Endothelial cell of umbilical vein (primary cell): ENCODE measurements around the gene HCLS1. TPM values are rescaled to one million over a fixed set of nuclear protein-coding genes. Genes with fewer than 3 reads are reported as not detected.
"Not testable (repeated sequence)": the region's sequence is repeated elsewhere in the genome, so short reads cannot be mapped to it uniquely, and the experiment has no call there.

Experiments used
- BruUV-seq: library from RNA; stranded (reverse); fragments of 400-500 nt; replicated peaks from 2 replicates; lab custom pipeline; 2021; lab: Mats Ljungman, UMichigan
- CTCF ChIA-PET: fragments of 300-600, 350-600 bp; sonication (Branson Sonifier 250); formaldehyde crosslinking; loops from one replicate; lab custom pipeline; 2021; ENCODE audit warnings: antibody characterized with exemption, inconsistent platforms; lab: Charles Lee
- POLR2A ChIA-PET: fragments of 300-600, 350-600 bp; sonication (Branson Sonifier 250); formaldehyde crosslinking; loops from one replicate; lab custom pipeline; 2021; ENCODE audit warnings: antibody characterized with exemption, inconsistent platforms; lab: Charles Lee
- DNase-seq: peaks from one replicate; pipeline ENCODE4 v3.0.0-alpha.2; 2011; ENCODE audit warnings: low read depth, low spot score
- FAIRE-seq: peaks from 2 replicates; lab custom pipeline; 2011; peaks lifted over from hg19 to GRCh38; lab: Jason Lieb, UNC
- H2AFZ ChIP-seq: 2 replicates; pipeline ENCODE4 v1.6.0; 2012; ENCODE audit warnings: low read depth, low read length, control low read depth, inconsistent platforms
- H3K27ac ChIP-seq: 2 replicates; pipeline ENCODE4 v1.5.1; 2011; ENCODE audit warnings: low read depth, mild to moderate bottlenecking, control low read depth, low read length, moderate library complexity; ENCODE audit not compliant: insufficient read depth
- H3K27me3 ChIP-seq, 2 experiments: 2 replicates each; pipeline versions ENCODE4 v1.6.0 to v1.6.1; 2011; ENCODE audit warnings: low read length in 2 of 2, mixed read lengths in 1 of 2; ENCODE audit not compliant: control insufficient read depth in 2 of 2, insufficient read depth in 2 of 2
- H3K36me3 ChIP-seq, 2 experiments: 2 replicates in 1 of 2; 3 replicates in 1 of 2; pipeline ENCODE4 v1.5.1; 2011; ENCODE audit warnings: low read length in 2 of 2, mild to moderate bottlenecking in 1 of 2, moderate library complexity in 1 of 2; ENCODE audit not compliant: control insufficient read depth in 2 of 2, insufficient read depth in 2 of 2; ENCODE audit errors: extremely low read depth in 1 of 2
- H3K4me1 ChIP-seq: 3 replicates; pipeline ENCODE4 v1.5.1; 2011; ENCODE audit warnings: mild to moderate bottlenecking, low read length; ENCODE audit not compliant: control insufficient read depth, insufficient read depth; ENCODE audit errors: extremely low read depth
- H3K4me2 ChIP-seq: 2 replicates; pipeline ENCODE4 v1.6.1; 2011; ENCODE audit warnings: low read length, control low read depth, mixed read lengths; ENCODE audit not compliant: insufficient read depth
- H3K4me3 ChIP-seq, 3 experiments: fragments of 200-600 bp in 1 of 3; sonication (generic), shearing (Covaris generic) in 1 of 3; replicated peaks in 1 of 3; 2 replicates each; pipeline ENCODE4 v1.5.1; 2011 to 2016; ENCODE audit warnings: control low read depth in 3 of 3, low read length in 3 of 3, mild to moderate bottlenecking in 2 of 3, inconsistent platforms in 1 of 3, low read depth in 1 of 3, moderate library complexity in 1 of 3; ENCODE audit not compliant: insufficient read depth in 1 of 3
- H3K79me2 ChIP-seq: 2 replicates; pipeline ENCODE4 v1.6.0; 2012; ENCODE audit warnings: low read length, inconsistent platforms; ENCODE audit not compliant: control insufficient read depth, insufficient read depth
- H3K9ac ChIP-seq: replicated peaks from 2 replicates; pipeline ENCODE3; 2011; ENCODE audit warnings: low read length, control low read depth; ENCODE audit not compliant: insufficient read depth; ENCODE audit errors: extremely low read depth
- H3K9me1 ChIP-seq: replicated peaks from 3 replicates; pipeline ENCODE4 v1.6.0; 2011; ENCODE audit warnings: mild to moderate bottlenecking, low read length; ENCODE audit not compliant: control insufficient read depth, insufficient read depth; ENCODE audit errors: extremely low read depth
- H3K9me3 ChIP-seq: replicated peaks from 2 replicates; pipeline ENCODE4 v1.5.1; 2012; ENCODE audit warnings: low read length, inconsistent platforms; ENCODE audit not compliant: control insufficient read depth, insufficient read depth
- H4K20me1 ChIP-seq: replicated peaks from 2 replicates; pipeline ENCODE3; 2011; ENCODE audit warnings: mild to moderate bottlenecking, low read length; ENCODE audit not compliant: control insufficient read depth, insufficient read depth; ENCODE audit errors: extremely low read depth
- EZH2 ChIP-seq: IDR thresholded peaks from 2 replicates; pipeline ENCODE4 v1.6.1; 2012; ENCODE audit warnings: borderline replicate concordance, low read depth, mild to moderate bottlenecking, moderate library complexity, low read length, inconsistent platforms; ENCODE audit not compliant: severe bottlenecking
- FOS ChIP-seq: IDR thresholded peaks from 2 replicates; pipeline ENCODE4 v1.6.1; 2011; ENCODE audit warnings: mild to moderate bottlenecking, low read length, moderate library complexity, borderline replicate concordance; ENCODE audit not compliant: insufficient read depth
- GATA2 ChIP-seq: IDR thresholded peaks from 2 replicates; pipeline ENCODE4 v1.7.0; 2011; ENCODE audit warnings: low read depth, mild to moderate bottlenecking, moderate library complexity, mixed read lengths, low read length; ENCODE audit not compliant: insufficient read length, insufficient read depth
- JUN ChIP-seq: IDR thresholded peaks from 2 replicates; pipeline ENCODE4 v1.6.1; 2011; ENCODE audit warnings: borderline replicate concordance, low read depth; ENCODE audit not compliant: insufficient read length, insufficient read depth
- MAX ChIP-seq: IDR thresholded peaks from 2 replicates; pipeline ENCODE4 v1.6.1; 2011; ENCODE audit not compliant: insufficient read depth, insufficient read length
- MYC ChIP-seq: IDR thresholded peaks from one replicate; pipeline ENCODE4 v1.6.1; 2011; ENCODE audit warnings: mild to moderate bottlenecking, low read depth, low read length
- POLR2A ChIP-seq: IDR thresholded peaks from 2 replicates; pipeline ENCODE4 v1.6.1; 2012; ENCODE audit warnings: low read depth, mild to moderate bottlenecking, control low read depth, low read length
- POLR2AphosphoS5 ChIP-seq: IDR thresholded peaks from 2 replicates; pipeline ENCODE4 v1.6.1; 2012; ENCODE audit warnings: low read depth, mild to moderate bottlenecking, control low read depth, low read length, moderate library complexity; ENCODE audit not compliant: insufficient read depth
- dilution Hi-C: fragments of 300-500 bp; cut with MboI; formaldehyde crosslinking; loops from one replicate; pipeline ENCODE4 v1.15.0; 2019; ENCODE audit warnings: low sequenced_read_pairs; ENCODE audit not compliant: extremely low pct_ligation_motif_present
- intact Hi-C: fragments of 100-400 bp; cut with micrococcal nuclease; formaldehyde crosslinking; loops from one replicate; pipeline ENCODE4 v1.10.0; 2022
- polyA plus RNA-seq, 4 experiments: library from polyadenylated mRNA; depleted of rRNA in 3 of 4; stranded (reverse) in 3 of 4; unstranded in 1 of 4; fragments of >200 nt; gene quantifications; 2 replicates each; pipeline versions ENCODE4 v1.2.1 to v1.2.3, GENCODE V29; 2011 to 2012; ENCODE audit warnings: missing spikeins in 1 of 4
- total RNA-seq: library from RNA; stranded (reverse); gene quantifications from 2 replicates; pipeline ENCODE4 v1.2.3, GENCODE V29; 2021
- TF ChIP-seq, protein P1 (sequence below), 2 donors: IDR thresholded peaks; 1 replicate in 1 of 2; 2 replicates in 1 of 2; pipeline ENCODE4 v1.5.1; 2011; ENCODE audit warnings: low read length in 2 of 2, mild to moderate bottlenecking in 2 of 2, moderate library complexity in 2 of 2, control low read depth in 1 of 2, inconsistent platforms in 1 of 2, low read depth in 1 of 2; ENCODE audit not compliant: insufficient read depth in 1 of 2; ENCODE audit errors: extremely low read depth in 1 of 2

HCLS1 gene
- total and polyA plus RNA-seq, 2 donors (not counting 3 experiments of a cell fraction or from before 2014, with no cell fraction given) = 51.9 to 63.5 TPM

DNA sequence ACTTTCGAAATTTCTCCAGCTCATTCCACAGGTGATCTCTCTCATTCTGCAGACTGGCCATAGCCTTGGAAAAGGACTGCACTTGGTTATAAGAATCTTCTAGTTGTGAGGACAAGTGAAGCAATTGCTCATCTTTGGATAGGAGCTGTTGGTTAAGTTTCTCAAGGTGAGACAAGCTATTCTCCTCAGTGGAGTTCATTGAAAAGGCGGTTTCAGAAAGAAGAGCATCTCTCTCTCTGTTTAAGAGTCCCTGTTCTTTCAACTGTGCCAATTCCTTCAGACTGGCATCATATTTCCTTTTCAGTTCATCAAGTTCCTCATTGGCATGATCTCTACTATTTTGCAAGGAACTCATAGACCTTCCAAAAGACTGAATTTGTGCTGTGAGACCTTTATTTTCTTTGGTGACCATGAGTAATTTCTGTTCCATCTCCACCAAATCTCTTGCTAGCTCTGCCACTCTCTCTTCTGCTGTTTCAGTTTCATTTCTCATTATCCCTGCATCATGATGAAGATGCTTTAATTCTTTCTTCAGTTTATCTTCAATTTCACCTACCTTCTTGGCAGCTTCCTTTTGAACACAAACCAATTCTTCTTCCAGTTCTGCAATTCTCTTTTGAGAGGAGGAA, 30.2 kb upstream of the HCLS1 start:
- CTCF ChIA-PET = interaction anchor here (1.3 to 2.1 kb wide), 4 partner anchors 9 to 39 kb away, joined by 3 to 9 read pairs (median 4); no protein-coding TSS in a partner anchor
- POLR2A ChIA-PET = no interaction called here
- H3K36me3 ChIP-seq = peaks cover 12 to 24% of the 10 kb centered on the region in 2 experiments

GRCh38 chr3:121688747-121689146, 28.0 kb upstream of the HCLS1 start:
- POLR2A ChIA-PET, H3K79me2 ChIP-seq, intact Hi-C loops, H3K27me3 ChIP-seq, H3K9me3 ChIP-seq, FAIRE-seq, H2AFZ ChIP-seq, H4K20me1 ChIP-seq, BruUV-seq, H3K9ac ChIP-seq, H3K4me3 ChIP-seq, DNase-seq, dilution Hi-C loops, H3K27ac ChIP-seq, CTCF ChIA-PET, H3K4me2 ChIP-seq, H3K4me1 ChIP-seq, H3K9me1 ChIP-seq: not testable (repeated sequence)
- H3K36me3 ChIP-seq = peaks cover 12 to 19% of the 10 kb centered on the region in 2 experiments

More for the DNA sequence above, 30.2 kb upstream of the HCLS1 start:
- no TSS peak for BruUV-seq
- H3K79me2 ChIP-seq = no peaks in the 10 kb centered on the region
- no peak overlapping the region for H3K4me2 ChIP-seq
- no peaks in the 10 kb centered on the region for H4K20me1 ChIP-seq
- DNase-seq (no peak), FAIRE-seq (no peak)
- H3K9me3 ChIP-seq = no peaks in the 10 kb centered on the region
- no peak overlapping the region for H3K9ac ChIP-seq
- no peak overlapping the region for H3K4me3 ChIP-seq
- intact Hi-C loops (no loop called here), dilution Hi-C loops (no loop called here)
- no peaks in the 10 kb centered on the region for H3K27me3 ChIP-seq
- no peak overlapping the region for H2AFZ ChIP-seq
- no peaks in the 10 kb centered on the region for H3K4me1 ChIP-seq
- H3K27ac ChIP-seq = no peak overlapping the region
- H3K9me1 ChIP-seq = peaks cover 3% of the 10 kb centered on the region
- TF ChIP-seq POLR2A = no peak
- no peak for TF ChIP-seq GATA2
- no peak for TF ChIP-seq MAX
- no peak for TF ChIP-seq EZH2
- TF ChIP-seq, protein P1, sequence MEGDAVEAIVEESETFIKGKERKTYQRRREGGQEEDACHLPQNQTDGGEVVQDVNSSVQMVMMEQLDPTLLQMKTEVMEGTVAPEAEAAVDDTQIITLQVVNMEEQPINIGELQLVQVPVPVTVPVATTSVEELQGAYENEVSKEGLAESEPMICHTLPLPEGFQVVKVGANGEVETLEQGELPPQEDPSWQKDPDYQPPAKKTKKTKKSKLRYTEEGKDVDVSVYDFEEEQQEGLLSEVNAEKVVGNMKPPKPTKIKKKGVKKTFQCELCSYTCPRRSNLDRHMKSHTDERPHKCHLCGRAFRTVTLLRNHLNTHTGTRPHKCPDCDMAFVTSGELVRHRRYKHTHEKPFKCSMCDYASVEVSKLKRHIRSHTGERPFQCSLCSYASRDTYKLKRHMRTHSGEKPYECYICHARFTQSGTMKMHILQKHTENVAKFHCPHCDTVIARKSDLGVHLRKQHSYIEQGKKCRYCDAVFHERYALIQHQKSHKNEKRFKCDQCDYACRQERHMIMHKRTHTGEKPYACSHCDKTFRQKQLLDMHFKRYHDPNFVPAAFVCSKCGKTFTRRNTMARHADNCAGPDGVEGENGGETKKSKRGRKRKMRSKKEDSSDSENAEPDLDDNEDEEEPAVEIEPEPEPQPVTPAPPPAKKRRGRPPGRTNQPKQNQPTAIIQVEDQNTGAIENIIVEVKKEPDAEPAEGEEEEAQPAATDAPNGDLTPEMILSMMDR (IDR thresholded peaks at IDR 0.05; ENCODE audit: extremely low read depth in 1 of 2, insufficient read depth in 1 of 2, low read depth in 1 of 2, low read length in 2 of 2) = no peak
- TF ChIP-seq MYC = no peak
- TF ChIP-seq JUN = no peak
- no peak for TF ChIP-seq POLR2AphosphoS5
- TF ChIP-seq FOS = no peak
